BLaER1 (cell line): ENCODE data around the gene C15orf61.

Experiments
- H3K27ac ChIP-seq: shearing (Covaris generic); formaldehyde crosslinking; 2 replicates; pipeline ENCODE4 v1.8.1; 2022
- H3K27me3 ChIP-seq: shearing (Covaris generic); formaldehyde crosslinking; 2 replicates; pipeline ENCODE4 v1.8.1; 2022
- H3K36me3 ChIP-seq: shearing (Covaris generic); formaldehyde crosslinking; 2 replicates; pipeline ENCODE4 v1.8.1; 2022
- H3K4me1 ChIP-seq: shearing (Covaris generic); formaldehyde crosslinking; 2 replicates; pipeline ENCODE4 v1.8.1; 2022
- H3K4me2 ChIP-seq: shearing (Covaris generic); formaldehyde crosslinking; 2 replicates; pipeline ENCODE4 v1.8.1; 2022
- H3K4me3 ChIP-seq: shearing (Covaris generic); formaldehyde crosslinking; 2 replicates; pipeline ENCODE4 v1.8.1; 2022
- H3K9ac ChIP-seq: shearing (Covaris generic); formaldehyde crosslinking; 2 replicates; pipeline ENCODE4 v1.8.1; 2022
- H3K9me3 ChIP-seq: shearing (Covaris generic); formaldehyde crosslinking; 2 replicates; pipeline ENCODE4 v1.8.1; 2022
- H4K20me1 ChIP-seq: shearing (Covaris generic); formaldehyde crosslinking; 2 replicates; pipeline ENCODE4 v1.8.1; 2022
- Cebpa-rat ChIP-seq: shearing (Covaris generic); IDR thresholded peaks from 2 replicates; pipeline ENCODE4 v1.8.1; 2022

The C15orf61 gene

DNA sequence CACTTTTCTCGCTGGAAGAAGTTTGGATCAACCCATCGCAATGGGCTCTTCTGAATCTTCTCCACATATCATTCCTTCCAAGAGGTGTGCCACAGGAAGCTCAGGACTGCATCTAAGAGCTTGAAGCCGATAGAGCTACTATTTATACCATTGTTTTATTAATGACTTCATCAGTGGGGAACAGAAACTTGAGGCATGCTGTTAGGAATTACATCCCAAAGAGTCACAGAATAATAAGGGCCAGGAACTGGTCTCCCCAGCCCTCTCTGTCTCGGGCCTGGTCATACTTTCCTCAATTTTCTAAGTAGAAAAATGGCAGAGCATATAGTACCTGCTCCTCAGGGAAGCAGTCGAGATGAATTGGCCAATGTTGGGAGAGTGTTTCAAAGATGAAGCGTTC, 16.9 kb upstream of the C15orf61 start:
- no peak for TF ChIP-seq Cebpa-rat
- H3K36me3 ChIP-seq: 0 out of 2 replicates have a peak, but pooled peaks cover 4% of the 10 kb centered on the region
- peaks cover 14% of the 10 kb centered on the region; the same call in 1 of the 2 replicates for H3K4me1 ChIP-seq
- no peak overlapping the region for H3K4me2 ChIP-seq
- H3K9ac ChIP-seq: no peak overlapping the region
- H3K4me3 ChIP-seq: no peak overlapping the region
- H3K9me3 ChIP-seq: no peaks in the 10 kb centered on the region
- no peaks in the 10 kb centered on the region for H3K27me3 ChIP-seq
- no peak overlapping the region for H3K27ac ChIP-seq
- H4K20me1 ChIP-seq: no peaks in the 10 kb centered on the region

DNA sequence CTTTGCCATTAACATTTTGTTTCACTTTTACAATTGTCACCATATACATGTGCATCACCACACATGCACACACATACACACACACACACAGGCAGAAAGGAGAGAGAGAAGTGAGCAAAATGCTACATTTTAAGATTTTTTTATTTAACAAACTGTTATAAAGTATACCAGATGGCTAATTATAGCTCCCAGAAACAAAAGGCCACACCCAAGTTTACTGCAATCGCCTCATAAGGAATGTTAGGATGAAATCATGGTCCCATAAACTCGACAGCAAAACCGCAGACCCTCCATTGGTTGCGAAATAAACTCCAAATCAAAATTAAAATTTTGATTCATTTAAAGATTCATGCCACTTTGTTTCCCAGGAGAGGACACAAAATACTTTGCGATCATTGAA, 16.1 kb upstream of the C15orf61 start:
- H3K4me3 ChIP-seq: no peak overlapping the region
- H3K27me3 ChIP-seq: no peaks in the 10 kb centered on the region
- no peak overlapping the region for H3K27ac ChIP-seq
- no peak for TF ChIP-seq Cebpa-rat
- H3K4me1 ChIP-seq: peaks cover 14% of the 10 kb centered on the region; the same call in 1 of the 2 replicates
- no peaks in the 10 kb centered on the region for H4K20me1 ChIP-seq
- no peak overlapping the region for H3K9ac ChIP-seq
- H3K9me3 ChIP-seq: no peaks in the 10 kb centered on the region
- H3K4me2 ChIP-seq: no peak overlapping the region
- H3K36me3 ChIP-seq: 0 out of 2 replicates have a peak, but pooled peaks cover 6% of the 10 kb centered on the region

DNA sequence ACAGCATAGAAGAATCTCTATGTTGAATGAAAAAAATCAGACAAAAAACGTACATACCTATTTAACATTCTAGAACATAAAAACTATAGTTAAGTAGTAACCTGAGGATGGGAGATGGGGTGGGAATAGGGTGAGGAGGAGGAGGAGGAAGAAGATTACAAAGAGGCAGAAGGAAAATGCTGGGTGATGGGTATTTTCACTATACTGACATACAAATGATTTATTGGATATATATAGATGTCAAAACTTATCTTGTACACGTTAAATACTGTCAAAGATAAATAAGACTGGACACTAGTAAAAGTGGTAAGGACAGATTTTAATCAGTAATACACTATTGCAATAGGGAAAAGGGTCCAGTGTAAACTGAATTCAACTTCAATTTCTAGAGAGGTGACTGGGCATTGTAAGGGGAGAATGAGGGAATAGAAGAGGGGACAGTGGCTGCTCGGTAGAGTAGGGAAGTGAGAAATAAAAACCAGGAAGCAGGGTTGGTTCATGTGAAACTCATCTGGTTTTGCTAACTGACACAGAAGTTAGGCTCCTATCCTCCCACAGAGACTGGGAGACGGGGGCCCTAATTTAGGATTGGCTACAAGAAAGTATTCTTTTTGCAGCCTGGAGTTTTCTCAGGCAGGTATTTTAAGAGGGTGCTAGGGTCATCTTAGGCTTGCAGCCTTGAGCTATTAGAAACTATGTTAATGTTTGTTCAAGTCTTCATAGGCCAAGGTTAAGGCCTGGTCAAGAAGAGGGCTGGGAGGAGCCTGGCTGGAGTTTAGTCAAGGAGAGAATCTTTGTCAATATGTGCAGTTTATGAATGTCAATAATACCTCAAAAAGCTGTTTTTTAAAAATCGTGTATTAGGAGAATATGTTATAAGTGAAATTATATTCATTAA, 15.0 kb upstream of the C15orf61 start:
- Histone ChIP-seq H3K4me1 (peaks cover 14% of the 10 kb centered on the region; the same call in 1 of the 2 replicates), H3K36me3 (0 out of 2 replicates have a peak, but pooled peaks cover 12% of the 10 kb centered on the region), H3K27me3 (no peaks in the 10 kb centered on the region), H3K4me2 (peak overlapping the region; percentile 14; the same call in 1 of the 2 replicates), H3K9me3 (no peaks in the 10 kb centered on the region), H3K4me3 (no peak overlapping the region), H4K20me1 (no peaks in the 10 kb centered on the region), H3K27ac (no peak overlapping the region), H3K9ac (no peak overlapping the region)
- no peak for TF ChIP-seq Cebpa-rat

DNA sequence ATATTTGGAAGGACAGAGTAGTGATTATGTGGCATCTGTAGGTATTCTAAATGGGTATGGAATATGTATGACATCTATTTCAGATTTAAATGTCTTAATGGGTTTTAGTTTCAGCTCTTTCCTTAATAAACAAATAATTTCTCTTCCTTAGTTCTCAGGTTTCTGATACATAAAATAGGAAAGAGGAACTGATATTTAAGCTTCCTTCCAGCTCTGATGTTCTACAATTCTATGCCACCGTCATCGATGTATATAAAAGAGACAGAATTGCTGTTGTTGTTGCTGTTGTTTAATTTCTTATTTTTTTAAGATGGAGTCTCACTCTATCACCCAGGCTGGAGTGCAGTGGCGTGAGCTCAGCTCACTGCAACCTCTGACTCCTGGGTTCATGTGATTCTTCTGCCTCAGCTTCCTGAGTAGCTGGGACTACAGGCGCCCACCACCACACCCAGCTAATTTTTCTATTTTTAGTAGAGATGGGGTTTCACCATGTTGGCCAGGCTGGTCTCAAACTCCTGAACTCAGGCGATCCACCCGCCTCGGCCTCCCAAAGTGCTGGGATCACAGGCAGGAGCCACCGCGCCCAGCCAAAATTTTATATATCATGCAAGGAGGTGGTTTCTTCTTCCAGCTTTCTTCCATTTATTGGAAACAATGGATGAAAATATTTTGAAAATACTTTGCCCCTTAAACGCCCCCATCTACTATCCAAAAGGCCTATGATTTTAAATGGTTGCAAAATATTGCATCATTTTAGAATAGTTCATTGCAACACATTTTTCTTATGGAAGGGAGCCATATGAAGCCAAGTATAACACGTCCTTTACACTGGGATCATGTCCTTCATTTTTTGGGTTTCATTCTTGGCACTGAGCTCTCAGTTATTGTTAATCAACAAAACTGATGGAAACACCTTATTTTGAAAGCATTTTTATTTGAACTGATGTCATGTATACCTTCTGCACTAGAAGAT, 13.9 kb upstream of the C15orf61 start:
- Histone ChIP-seq H3K27ac (no peak overlapping the region), H3K27me3 (no peaks in the 10 kb centered on the region), H3K4me3 (no peak overlapping the region), H3K4me1 (peaks cover 14% of the 10 kb centered on the region; the same call in 1 of the 2 replicates), H4K20me1 (no peaks in the 10 kb centered on the region), H3K36me3 (peaks cover 19% of the 10 kb centered on the region; the same call in 1 of the 2 replicates), H3K9ac (no peak overlapping the region), H3K9me3 (no peaks in the 10 kb centered on the region), H3K4me2 (no peak overlapping the region; the same call in 1 of the 2 replicates)
- no peak for TF ChIP-seq Cebpa-rat

DNA sequence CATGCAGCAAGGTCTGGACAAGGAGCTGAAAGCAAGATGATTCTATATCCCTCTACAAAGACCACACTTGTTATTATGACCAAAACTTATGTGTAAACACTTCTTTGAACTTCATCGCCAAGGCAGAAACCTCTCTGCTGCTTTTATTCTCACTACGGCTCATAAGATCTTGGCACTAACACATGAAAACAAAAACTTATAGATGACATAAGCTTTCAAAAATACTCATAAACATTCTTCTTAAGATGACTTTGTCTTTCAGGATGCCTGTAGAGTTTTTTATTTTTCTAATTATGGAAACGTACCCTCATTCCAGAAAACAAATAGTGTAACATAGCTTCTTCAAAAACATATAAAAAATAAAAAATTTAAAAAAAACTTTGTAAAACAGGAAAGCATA, 12.5 kb upstream of the C15orf61 start:
- H4K20me1 ChIP-seq: no peaks in the 10 kb centered on the region
- H3K9ac ChIP-seq: no peak overlapping the region
- H3K4me1 ChIP-seq: peaks cover 14% of the 10 kb centered on the region; the same call in 1 of the 2 replicates
- no peak overlapping the region for H3K4me2 ChIP-seq
- no peak for TF ChIP-seq Cebpa-rat
- H3K36me3 ChIP-seq: peaks cover 32% of the 10 kb centered on the region
- H3K4me3 ChIP-seq: no peak overlapping the region
- H3K27me3 ChIP-seq: no peaks in the 10 kb centered on the region
- no peak overlapping the region for H3K27ac ChIP-seq
- no peaks in the 10 kb centered on the region for H3K9me3 ChIP-seq

DNA sequence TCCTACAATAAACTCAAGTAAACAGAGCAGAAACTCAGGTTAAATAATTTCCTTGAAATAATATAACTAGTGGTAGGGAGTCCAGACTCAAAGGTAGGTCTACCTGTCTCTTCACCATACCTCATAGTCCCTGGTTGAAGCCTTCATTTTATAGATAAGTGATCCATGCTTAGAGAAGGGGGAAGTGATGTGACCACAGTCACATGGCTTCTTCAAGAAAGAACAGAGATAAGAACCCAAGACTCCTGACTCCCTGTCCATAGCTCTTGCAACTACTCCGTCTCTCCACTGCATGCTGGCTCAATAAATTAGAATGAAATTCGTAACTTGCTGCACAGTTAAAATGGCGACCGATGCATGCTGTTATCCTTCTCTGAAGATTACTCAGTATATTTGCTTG, 11.0 kb upstream of the C15orf61 start:
- no peak overlapping the region for H3K4me2 ChIP-seq
- H3K27ac ChIP-seq: no peak overlapping the region
- no peak overlapping the region for H3K4me3 ChIP-seq
- H3K27me3 ChIP-seq: no peaks in the 10 kb centered on the region
- no peak overlapping the region for H3K9ac ChIP-seq
- no peaks in the 10 kb centered on the region for H4K20me1 ChIP-seq
- H3K36me3 ChIP-seq: peaks cover 47% of the 10 kb centered on the region
- no peaks in the 10 kb centered on the region for H3K9me3 ChIP-seq
- peaks cover 14% of the 10 kb centered on the region; the same call in 1 of the 2 replicates for H3K4me1 ChIP-seq
- TF ChIP-seq Cebpa-rat: no peak

DNA sequence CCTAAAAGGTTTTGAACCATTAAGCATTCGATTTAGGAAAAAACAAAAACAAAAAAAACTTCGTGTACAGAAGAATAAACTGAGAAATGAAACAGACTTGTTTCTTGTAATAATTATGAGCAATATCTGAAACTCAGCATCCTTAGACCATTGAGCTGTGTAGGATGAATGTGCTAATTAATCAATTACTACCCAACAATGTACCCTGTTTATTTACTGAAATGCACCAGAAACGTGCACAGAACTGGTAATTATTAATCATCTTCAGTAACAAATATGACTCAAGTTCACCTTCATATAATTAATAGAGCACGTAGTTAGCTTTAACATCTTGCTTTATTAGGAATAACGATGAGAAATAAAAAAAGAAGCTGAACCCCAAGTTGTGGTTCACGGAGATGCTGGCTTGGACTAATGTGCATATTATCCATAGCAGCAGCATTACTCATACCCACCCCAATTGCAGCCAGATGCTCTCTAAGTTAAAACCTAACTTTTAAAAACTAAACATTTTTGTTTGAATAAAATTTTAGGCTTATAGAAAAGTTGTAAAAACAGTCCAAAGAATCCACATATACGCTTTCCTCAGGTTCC, 10.2 kb upstream of the C15orf61 start:
- Histone ChIP-seq H3K27ac (no peak overlapping the region), H4K20me1 (no peaks in the 10 kb centered on the region), H3K4me2 (no peak overlapping the region), H3K9me3 (no peaks in the 10 kb centered on the region), H3K4me1 (peaks cover 14% of the 10 kb centered on the region; the same call in 1 of the 2 replicates), H3K36me3 (peaks cover 55% of the 10 kb centered on the region), H3K4me3 (no peak overlapping the region), H3K9ac (no peak overlapping the region), H3K27me3 (no peaks in the 10 kb centered on the region)
- no peak for TF ChIP-seq Cebpa-rat

DNA sequence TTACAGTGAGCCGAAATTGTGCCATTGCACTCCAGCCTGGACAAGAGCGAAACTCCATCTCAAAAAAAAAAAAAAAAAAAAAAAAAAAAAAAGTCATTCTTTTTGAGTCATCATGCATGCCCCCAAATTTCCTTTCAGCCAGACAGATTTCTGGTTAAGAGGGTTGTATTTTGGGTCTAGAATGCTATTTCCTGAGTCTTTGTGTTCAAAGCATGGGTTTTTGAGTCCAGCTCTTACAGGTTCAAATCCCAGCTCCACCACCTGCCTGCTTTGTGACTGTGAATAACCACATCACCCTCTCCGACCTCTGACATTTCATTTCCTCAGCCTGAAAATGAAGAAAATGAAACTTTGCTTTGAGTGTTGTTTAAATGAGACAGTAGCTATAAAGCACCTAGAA, 9.3 kb upstream of the C15orf61 start:
- Histone ChIP-seq H3K4me3 (no peak overlapping the region), H3K36me3 (peaks cover 58% of the 10 kb centered on the region), H3K4me1 (peaks cover 6% of the 10 kb centered on the region; the same call in 1 of the 2 replicates), H3K27me3 (no peaks in the 10 kb centered on the region), H3K27ac (no peak overlapping the region), H3K9ac (no peak overlapping the region), H3K9me3 (no peaks in the 10 kb centered on the region), H3K4me2 (no peak overlapping the region), H4K20me1 (no peaks in the 10 kb centered on the region)
- no peak for TF ChIP-seq Cebpa-rat

DNA sequence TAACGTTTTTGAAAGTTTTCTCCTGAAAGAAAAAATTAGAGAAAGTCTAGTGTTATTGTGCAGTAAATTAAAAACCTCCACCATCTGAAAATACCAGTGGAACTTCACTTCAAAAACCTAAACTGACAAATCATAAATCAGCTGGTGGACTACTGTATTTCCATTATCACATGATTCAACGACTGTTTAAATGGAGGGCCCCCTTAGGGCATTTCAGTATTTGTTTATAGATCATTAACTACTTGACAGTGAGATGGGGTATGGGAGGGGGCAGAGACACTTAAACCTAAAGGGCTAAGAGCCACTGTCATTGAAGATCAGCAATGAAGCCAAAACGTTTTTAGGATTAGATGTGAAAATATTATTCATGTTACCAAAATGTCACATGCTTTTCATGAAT, 8.8 kb upstream of the C15orf61 start:
- H3K27ac ChIP-seq: no peak overlapping the region
- H3K4me3 ChIP-seq: no peak overlapping the region
- peaks cover under 1% of the 10 kb centered on the region; the same call in 1 of the 2 replicates for H3K4me1 ChIP-seq
- no peaks in the 10 kb centered on the region for H3K9me3 ChIP-seq
- no peak overlapping the region for H3K9ac ChIP-seq
- H4K20me1 ChIP-seq: no peaks in the 10 kb centered on the region
- H3K36me3 ChIP-seq: peaks cover 58% of the 10 kb centered on the region
- H3K4me2 ChIP-seq: no peak overlapping the region
- no peak for TF ChIP-seq Cebpa-rat
- no peaks in the 10 kb centered on the region for H3K27me3 ChIP-seq
